ENCODE measurements around the gene SLIT1. TPM values are rescaled to one million over a fixed set of nuclear protein-coding genes. Genes with fewer than 3 reads are reported as not detected.

SLIT1 gene
- total and polyA plus RNA-seq, 2 donors (not counting 1 experiment from before 2014, with no cell fraction given) = 0.15 to 0.49 TPM

GRCh38 chr10:97116462-97117162, 69.1 kb downstream of the SLIT1 start:
- peaks cover 32% of the 10 kb centered on the region for H3K27me3 Mint-ChIP-seq

More at GRCh38 chr10:97116462-97117162, 69.1 kb downstream of the SLIT1 start:
- DNase-seq (no peak), ATAC-seq (ENCODE audit: low read depth) (no peak)
- WGBS (ENCODE audit: insufficient coverage) = 43% methylated on average over 3 of the region's 7 CpGs
- H3K27ac Mint-ChIP-seq = no peak overlapping the region
- Histone ChIP-seq H3K27me3 (replicated peaks in 1 of 4; ENCODE audit: control extremely low read depth in 1 of 4, control insufficient read depth in 3 of 4, insufficient read depth in 4 of 4, low read length in 3 of 4) (peaks cover 0 to 12% (median under 1%) of the 10 kb centered on the region in 4 experiments), H3K4me1 (ENCODE audit: control insufficient read depth in 2 of 2, insufficient read depth in 2 of 2, low read length in 2 of 2) (no peaks in the 10 kb centered on the region), H4K20me1 (ENCODE audit: control insufficient read depth, insufficient read depth, low read length, poor library complexity, severe bottlenecking) (no peaks in the 10 kb centered on the region), H3K9me3 (ENCODE audit: control extremely low read depth in 1 of 3, control insufficient read depth in 2 of 3, insufficient read depth in 1 of 3, low read length in 2 of 3) (no peaks in the 10 kb centered on the region), H3K9ac (ENCODE audit: low read length) (no peak overlapping the region), H3K79me2 (ENCODE audit: control insufficient read depth, insufficient read depth, low read length) (no peaks in the 10 kb centered on the region), H3K4me2 (replicated peaks; ENCODE audit: low read depth, low read length, poor library complexity, severe bottlenecking) (no peak overlapping the region), H3K36me3 (replicated peaks in 1 of 2; ENCODE audit: control extremely low read depth in 1 of 2, control insufficient read depth in 1 of 2, extremely low read depth in 1 of 2, insufficient read depth in 2 of 2, low read length in 1 of 2) (no peaks in the 10 kb centered on the region), H3K4me3 (ENCODE audit: control extremely low read depth in 1 of 5, extremely low read depth in 1 of 5, insufficient read depth in 1 of 5, low read depth in 2 of 5, low read length in 4 of 5) (no peak overlapping the region), H3K27ac (ENCODE audit: low read length in 2 of 2) (no peak overlapping the region), H2AFZ (ENCODE audit: insufficient read depth, low read depth, low read length, poor library complexity, severe bottlenecking) (no peak overlapping the region)
- TF ChIP-seq EZH2 (IDR thresholded peaks at IDR 0.05; ENCODE audit: borderline replicate concordance, insufficient read depth, low read depth, low read length, poor library complexity, severe bottlenecking) = no peak
- TF ChIP-seq CTCF (IDR thresholded peaks at IDR 0.05) = no peak
- CTCF ChIA-PET = no interaction called here
- POLR2A ChIA-PET = no interaction called here
- H3K9me3 Mint-ChIP-seq (ENCODE audit: insufficient read depth) = no peaks in the 10 kb centered on the region
- intact Hi-C loops (cut with micrococcal nuclease) = no loop called here
- H3K4me3 Mint-ChIP-seq = no peak overlapping the region
- H3K4me1 Mint-ChIP-seq = no peaks in the 10 kb centered on the region
